Measurements from ENCODE around the gene CACNB4.

CACNB4 gene

DNA sequence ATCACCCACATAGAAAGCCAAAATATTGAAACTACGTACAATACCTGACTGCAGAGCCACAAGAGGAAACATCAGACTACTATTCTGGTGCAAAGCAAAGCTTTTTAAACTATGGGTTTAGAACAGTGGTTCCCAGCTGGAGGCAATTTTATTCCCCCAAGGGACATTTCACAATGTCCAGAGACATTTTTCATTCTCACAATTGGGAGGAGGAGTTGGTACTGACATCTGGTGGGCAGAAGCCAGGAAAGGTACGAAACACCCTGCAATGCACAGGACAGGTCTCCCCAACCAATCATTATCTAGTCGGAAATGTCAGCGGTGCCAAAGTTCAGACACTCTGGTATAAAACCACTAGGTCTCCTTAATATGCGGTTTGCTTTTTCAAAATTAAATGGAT is 182.2 kb downstream of the CACNB4 start:
- no peak for TF ChIP-seq GATA2 (IDR thresholded peaks at IDR 0.05; ENCODE audit: low read depth, low read length)
- TF ChIP-seq GATA3 (IDR thresholded peaks at IDR 0.05; ENCODE audit: low read depth, low read length), result no peak

DNA sequence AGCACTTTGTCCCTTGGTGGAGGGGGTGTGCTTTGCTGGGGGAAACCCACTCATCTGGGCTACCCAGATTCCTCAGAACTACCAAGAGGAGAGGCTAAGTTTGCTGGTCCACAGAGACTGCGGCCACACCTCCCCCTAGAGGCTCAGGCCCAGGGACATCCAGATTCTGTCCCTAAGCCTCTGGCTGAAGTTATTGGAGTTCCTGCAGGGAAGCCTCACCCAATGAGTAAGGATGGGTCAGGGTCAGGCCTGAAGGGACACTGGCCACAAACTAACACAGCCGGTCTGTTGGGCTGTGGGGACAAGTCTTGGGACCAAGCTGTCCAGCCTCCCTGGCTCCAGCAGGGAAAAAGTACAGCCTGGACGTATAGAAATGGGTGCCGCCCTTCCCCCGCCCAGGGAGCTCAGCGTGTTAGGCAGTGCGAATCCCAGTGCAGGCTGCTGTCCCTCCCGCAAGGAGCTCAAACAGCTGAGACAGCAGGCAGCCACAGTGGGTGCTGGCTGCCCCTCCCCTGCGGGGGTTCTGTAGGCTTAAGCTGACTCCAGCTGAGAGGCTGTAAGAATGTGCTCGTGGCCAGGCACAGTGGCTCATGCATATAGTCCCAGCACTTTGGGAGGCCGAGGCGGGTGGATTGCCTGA is 183.7 kb downstream of the CACNB4 start:
- TF ChIP-seq GATA2 (IDR thresholded peaks at IDR 0.05; ENCODE audit: low read depth, low read length), result no peak
- no peak for TF ChIP-seq GATA3 (IDR thresholded peaks at IDR 0.05; ENCODE audit: low read depth, low read length)

DNA sequence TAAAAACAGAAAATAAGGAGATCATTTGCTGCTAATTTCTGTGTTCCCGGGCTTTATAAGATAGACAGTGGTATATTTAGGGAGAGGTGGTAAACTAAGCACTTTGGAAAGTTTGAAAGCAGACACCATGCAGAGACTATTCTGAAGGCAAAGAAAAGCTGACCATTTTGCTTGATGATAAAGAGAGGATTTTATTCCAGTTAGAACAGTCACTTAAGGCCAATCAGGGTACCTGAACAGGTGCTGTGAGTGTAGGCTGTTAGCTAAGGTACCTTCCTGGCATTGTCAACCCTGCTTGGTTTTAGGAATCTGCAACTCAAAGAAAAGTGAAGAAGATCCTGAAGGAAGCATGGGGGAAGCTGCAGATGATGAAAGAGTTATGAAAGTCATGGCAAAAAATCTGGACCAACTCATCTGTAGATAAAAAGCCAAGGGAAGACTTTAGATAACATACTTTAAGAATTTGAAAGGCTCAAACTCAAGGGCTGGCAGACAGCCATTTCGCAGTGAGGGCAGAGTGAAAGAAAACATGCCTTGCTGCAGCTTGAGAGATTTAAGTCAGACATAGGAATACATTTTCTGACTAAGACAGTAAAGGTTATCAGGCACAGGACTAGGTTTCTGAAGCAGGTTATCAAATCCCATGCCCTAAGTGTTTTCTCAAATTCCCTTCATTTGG is 190.5 kb downstream of the CACNB4 start:
- TF ChIP-seq GATA3 (IDR thresholded peaks at IDR 0.05; ENCODE audit: low read depth, low read length), result no peak

DNA sequence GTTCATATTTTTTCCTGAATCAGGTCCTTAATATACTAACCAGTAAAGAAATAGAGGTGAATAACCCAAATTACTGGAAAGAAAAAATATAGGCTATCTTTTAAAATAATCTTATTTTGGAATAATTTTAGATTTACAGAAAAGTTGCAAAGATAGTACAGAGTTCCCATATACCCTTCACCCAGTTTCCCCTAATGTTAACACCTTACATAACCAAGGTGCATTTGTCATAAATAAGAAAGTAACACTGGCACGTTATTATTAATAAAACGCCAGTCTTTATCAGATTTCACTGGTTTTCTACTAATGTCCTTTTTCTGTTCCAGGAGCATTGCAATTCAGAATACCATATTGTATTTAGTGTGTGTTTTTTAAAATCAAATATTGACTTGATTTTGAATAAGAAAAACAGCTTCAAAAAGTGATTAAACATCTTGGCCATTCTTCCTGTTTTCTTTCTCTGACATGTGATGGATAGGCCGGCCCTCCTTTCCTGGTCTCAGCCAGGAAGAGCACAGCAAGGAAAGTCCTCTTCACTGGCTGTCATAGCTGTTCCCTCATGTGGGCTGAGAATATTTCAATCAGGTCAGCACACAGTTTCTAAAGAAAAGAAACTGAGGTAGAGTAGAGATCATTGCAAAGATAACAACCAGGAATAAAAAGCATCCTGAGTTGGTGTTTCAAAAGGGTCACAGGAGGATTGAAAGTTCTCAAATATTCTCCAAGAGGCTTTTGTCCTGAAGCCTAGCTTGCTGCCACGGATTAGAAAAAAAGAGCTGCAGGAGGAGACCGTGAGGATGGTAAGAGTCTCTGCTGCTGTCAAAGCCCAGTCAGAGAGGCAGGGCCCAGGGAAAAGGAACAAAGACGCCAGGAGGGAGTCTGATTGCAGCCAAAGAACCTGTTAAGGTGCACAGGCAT is 191.3 kb downstream of the CACNB4 start:
- no peak for TF ChIP-seq GATA3 (IDR thresholded peaks at IDR 0.05; ENCODE audit: low read depth, low read length)
- no peak for TF ChIP-seq GATA2 (IDR thresholded peaks at IDR 0.05; ENCODE audit: low read depth, low read length)

DNA sequence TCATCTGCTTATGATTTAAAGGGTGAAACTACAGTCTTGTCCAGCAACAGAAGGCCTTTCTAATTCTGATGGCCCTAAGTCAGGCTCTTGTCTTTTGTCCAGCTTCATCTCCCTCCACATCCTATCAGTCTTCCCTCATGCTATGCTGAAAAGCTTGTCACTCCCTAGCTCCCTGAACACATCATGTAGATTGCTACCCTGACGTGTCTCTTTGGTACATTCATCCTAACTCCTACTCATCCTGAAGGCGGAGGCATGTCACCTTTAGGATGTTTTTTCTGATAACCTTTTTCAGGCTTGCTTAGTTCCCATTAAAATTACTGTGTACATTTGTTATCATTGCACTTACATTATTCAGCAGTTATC is 192.2 kb downstream of the CACNB4 start:
- TF ChIP-seq GATA3 (IDR thresholded peaks at IDR 0.05; ENCODE audit: low read depth, low read length), result no peak
- TF ChIP-seq GATA2 (IDR thresholded peaks at IDR 0.05; ENCODE audit: low read depth, low read length), result no peak

DNA sequence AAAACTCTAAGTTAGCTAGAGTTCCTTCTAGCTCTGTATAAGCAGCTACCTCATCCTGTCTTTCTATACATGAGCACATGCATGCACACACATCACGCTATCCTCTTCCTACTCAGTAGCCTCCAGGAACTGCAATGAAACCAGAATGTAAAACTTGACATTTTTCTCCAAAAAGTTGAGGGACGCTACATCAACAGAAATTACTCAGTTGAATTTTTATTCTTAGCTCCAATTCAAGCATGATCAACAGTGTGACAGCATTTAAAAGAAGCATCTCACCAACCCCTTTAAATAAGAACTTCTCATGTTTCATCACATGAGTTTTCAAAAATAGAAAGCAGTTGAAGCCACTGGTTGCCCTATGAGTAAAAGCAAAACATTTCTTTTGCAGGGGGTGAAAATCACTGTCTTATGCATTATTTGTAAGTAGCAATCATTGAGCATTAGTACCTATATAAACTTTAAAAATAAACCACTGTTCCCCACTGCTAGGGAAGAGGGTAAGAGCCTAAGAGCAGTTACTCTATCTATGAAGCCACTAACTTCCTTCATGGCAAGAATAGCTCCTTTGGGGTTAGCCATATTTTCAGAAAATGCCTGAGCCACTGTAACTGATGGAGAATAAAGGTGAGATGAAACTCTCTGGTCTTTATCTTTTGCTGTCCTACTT is 192.7 kb downstream of the CACNB4 start:
- TF ChIP-seq GATA3 (IDR thresholded peaks at IDR 0.05; ENCODE audit: low read depth, low read length), result no peak
- no peak for TF ChIP-seq GATA2 (IDR thresholded peaks at IDR 0.05; ENCODE audit: low read depth, low read length)

DNA sequence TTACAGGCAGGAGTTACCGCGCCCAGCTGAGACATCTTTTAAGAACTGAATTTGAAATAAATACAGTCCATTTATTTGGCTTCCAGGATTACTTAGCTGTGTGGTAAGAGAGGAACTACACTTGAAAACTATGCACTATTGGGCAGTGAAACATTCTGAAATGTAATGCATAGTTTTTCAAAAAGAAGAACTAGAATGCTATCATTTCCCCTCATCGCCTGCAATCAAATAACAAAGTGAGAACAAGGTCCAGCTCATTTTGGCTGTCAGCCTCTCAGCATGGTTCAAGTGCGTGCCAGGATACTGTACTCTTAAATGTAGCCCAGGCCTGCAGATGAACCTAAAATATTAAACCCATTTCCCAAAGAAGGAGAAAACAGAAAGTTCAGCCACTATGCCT is 194.0 kb downstream of the CACNB4 start:
- TF ChIP-seq GATA2 (IDR thresholded peaks at IDR 0.05; ENCODE audit: low read depth, low read length), result no peak
- no peak for TF ChIP-seq GATA3 (IDR thresholded peaks at IDR 0.05; ENCODE audit: low read depth, low read length)

DNA sequence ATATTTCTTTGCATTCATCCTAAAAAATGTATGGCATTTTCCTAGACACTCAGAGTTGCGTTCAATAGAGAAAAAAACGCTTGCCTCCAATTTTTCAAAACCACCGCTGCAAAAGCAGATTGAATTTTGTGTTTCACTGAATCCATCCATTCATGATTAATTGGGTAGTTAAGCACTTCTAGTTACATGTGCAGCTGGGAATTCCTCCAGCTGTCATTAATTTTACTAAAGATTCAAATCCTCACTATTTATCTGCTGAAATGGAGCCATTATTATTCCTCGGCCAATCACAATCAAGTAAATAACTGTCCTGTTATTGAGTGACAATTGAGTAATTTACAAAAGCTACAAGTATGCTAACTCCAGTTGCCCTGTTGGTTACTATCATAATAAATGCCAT is 194.8 kb downstream of the CACNB4 start:
- TF ChIP-seq GATA3 (IDR thresholded peaks at IDR 0.05; ENCODE audit: low read depth, low read length) (no peak), GATA2 (IDR thresholded peaks at IDR 0.05; ENCODE audit: low read depth, low read length) (no peak)

DNA sequence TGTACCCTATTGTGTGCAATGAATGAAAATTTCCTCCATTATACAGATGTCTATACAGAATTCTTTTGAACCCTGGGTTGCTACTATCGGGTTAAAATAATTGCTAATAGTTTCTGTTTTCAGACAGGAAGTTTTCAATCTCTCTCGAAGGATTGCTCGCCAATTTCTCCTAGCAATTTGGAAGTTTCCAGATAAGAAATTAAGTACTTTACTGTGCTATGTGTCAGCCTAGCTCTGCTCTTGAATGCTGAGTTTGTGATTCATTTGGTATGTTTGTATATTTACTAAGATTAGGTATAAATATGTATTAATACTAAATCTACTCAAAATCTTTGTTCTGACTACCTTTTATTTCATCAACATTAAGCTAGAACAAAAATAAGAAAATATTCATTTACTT is 196.0 kb downstream of the CACNB4 start:
- TF ChIP-seq GATA3 (IDR thresholded peaks at IDR 0.05; ENCODE audit: low read depth, low read length) (no peak), GATA2 (IDR thresholded peaks at IDR 0.05; ENCODE audit: low read depth, low read length) (no peak)

DNA sequence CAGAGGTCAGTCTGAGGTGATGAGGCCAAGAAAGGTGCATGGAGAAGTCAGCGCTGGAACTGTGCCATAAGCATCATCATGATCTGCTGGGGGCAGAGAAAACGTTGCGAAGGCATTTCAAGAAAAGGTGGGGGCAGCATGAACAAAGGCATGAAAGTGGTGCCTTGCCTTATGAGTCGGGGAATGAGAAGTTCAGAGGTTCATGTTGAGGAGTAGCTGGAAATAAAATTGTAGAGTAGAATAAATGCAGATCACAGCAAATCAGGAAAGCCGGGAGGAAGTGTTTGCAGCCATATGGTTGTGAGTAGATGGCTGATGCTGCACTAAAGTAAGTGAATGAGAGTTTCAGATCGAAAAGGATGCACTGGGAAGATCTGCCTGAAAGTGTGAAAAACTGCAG is 198.5 kb downstream of the CACNB4 start:
- TF ChIP-seq GATA3 (IDR thresholded peaks at IDR 0.05; ENCODE audit: low read depth, low read length), result no peak
- no peak for TF ChIP-seq GATA2 (IDR thresholded peaks at IDR 0.05; ENCODE audit: low read depth, low read length)

DNA sequence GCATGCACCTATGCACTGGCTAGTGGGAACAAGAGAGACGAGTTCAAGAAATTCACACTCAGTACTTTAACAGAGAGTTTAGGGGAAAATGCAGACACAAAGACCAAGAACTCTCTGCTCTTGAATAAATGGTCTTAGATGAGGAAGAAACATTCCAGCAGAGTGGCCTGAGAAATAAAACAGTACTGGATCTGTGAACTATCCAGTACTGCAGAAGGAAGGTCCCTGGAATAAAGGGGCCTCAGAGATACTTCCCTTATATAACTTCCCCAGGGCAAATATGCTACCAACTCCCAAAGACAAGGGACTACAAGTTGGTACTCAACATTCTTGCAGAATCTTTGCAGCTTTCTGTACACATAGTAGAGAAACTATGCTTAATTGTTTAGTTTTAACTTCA is 199.7 kb downstream of the CACNB4 start:
- TF ChIP-seq GATA3 (IDR thresholded peaks at IDR 0.05; ENCODE audit: low read depth, low read length) (no peak), GATA2 (IDR thresholded peaks at IDR 0.05; ENCODE audit: low read depth, low read length) (no peak)

DNA sequence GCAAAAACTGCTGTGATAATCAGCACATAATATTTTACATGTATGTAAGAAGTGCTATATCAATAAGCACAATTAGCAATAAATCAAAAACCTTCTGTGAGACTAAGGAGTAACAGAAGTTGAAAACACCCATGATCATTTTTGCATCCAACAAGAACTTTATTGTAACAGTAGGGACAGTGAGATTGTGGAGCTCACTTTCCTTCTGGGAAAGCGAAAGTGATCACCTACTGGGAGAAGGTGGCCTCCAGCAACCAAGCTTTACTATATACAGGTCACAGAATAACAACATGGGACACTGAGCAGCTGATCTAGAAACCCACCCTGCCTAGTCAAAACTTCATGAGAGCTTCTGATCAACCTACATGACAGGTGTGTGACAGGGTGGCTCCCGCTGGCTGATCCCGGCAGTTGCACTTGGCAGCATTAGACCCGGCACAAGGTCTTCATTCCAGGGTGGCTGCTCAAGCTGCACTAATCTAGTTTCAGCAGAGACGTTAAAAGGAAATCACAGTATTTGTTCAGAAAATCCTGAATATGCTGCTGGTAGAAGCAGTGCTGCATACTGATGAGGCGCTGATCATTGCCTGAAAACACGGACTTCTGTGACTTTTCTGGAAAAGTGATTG is 207.2 kb downstream of the CACNB4 start:
- TF ChIP-seq GATA3 (IDR thresholded peaks at IDR 0.05; ENCODE audit: low read depth, low read length) (no peak), GATA2 (IDR thresholded peaks at IDR 0.05; ENCODE audit: low read depth, low read length) (no peak)

DNA sequence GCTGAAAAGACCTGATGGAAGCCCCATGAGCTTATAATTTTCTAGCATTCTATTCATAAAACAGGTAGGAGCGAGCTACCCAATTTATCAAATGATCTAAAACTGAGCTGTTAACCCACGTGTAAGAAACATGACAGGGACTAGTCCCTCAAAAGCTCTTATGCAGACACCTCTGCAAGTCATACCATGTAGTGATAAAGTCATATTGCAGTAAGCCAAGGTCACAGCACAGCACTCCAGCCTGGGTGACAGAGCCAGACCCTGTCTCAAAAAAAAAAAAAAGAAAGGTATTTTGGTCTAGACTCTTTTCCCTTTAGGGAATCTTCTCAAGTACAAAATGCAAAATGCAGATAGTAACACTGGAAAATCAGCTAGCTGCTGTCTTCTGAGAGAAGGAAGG is 211.7 kb downstream of the CACNB4 start:
- TF ChIP-seq GATA3 (IDR thresholded peaks at IDR 0.05; ENCODE audit: low read depth, low read length) (no peak), GATA2 (IDR thresholded peaks at IDR 0.05; ENCODE audit: low read depth, low read length) (no peak)

DNA sequence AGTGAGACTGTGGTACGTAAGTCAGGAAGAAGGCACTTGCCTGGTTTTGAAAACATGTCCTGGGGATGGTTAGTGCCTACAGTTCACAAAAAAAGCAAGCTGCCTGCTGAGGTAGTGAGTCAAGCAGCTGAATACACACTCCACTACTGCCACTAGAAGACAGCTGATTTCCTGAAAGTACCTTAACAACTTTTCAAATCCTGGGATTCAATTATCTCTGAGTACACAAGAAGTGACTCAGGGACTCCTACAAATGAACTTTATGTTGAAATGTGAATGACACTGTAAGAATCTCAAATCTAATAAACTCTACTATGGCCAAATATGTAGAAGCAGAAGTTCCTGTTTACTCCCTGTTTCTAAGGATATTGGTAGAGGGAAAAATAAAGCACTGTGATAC is 212.6 kb downstream of the CACNB4 start:
- TF ChIP-seq GATA3 (IDR thresholded peaks at IDR 0.05; ENCODE audit: low read depth, low read length) (no peak), GATA2 (IDR thresholded peaks at IDR 0.05; ENCODE audit: low read depth, low read length) (no peak)
